ENCODE results near the gene DGCR6L.
A peak's percentile ranks its signal among the peaks of the same experiment; 100 is the strongest.
"Not testable (repeated sequence)": the region's sequence is repeated elsewhere in the genome, so short reads cannot be mapped to it uniquely, and the experiment has no call there.

The DGCR6L gene

DNA sequence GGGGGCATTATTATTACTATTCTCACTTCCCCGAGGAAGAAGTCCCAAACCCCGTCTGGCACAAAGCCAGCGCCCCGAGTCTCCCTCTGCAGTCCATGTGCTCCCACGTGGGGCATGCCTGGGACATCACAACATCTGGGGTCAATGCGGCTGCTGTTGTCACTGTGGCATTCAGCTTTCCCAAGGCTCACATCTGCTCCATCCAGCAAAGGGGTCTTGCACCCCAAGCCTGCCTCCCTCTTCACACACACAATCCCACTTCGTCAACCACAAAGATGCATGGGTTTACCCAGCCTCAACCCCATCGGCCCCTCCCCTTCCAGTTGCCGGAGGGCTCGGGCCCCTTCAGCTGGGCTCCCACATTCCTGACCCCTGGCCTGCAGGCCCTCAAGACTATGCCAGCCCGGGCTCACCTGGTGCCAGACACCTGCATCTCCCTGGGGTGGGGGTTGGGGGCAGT lies 28.2 kb downstream of the DGCR6L start:
- no peak for DNase-seq (ENCODE audit: low spot score)

DNA sequence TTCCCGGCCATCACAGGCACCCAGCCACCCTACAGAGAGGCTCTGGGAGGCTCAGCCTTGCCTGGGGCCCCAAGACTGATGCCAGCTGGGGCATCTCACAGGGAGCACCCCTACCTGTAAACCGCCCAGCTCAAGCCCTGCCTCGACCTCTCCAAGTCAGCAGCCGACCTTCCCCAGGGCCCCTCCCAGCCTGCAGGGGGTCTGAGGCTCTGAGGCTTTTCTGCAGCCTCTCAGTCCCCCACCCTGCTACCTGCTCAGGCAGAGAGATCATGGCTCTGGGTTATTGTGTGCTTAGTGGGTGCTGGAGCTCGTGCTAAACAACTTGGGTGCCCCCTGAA lies 28.6 kb downstream of the DGCR6L start:
- DNase-seq (ENCODE audit: low spot score), result no peak

DNA sequence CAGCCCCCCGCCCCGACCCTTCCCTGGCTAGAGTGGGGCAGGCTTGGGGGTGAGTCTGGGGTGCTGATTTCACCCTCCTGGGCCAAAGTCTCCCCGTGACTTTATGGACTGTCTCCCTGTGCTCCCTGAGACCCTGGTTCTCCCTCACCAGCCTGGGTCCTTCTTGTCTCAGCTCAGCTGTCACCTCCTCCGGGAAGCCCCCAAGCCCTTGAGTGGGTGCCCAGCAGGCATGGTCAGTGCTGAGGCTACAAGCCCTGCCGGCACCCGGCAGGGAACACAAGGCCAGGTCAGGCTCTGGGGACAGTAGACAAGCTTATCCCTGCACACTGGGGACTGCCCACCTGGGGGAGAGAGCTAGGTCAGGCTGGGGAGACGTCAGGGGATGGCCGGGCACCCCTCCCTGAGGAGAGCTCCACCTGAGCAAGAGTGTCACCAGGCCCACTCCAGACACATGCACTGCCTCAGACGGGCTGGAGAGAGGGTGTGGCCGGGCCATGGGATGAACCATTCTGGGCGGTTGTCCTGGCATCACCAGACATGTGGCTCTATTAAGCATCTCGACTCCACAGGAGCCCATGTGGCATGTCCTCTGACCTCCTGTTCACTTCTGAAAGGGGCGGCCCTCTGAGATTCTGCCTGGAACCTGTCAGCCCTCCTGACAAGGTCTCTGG lies 29.1 kb downstream of the DGCR6L start:
- DNase-seq (ENCODE audit: low spot score), result no peak

DNA sequence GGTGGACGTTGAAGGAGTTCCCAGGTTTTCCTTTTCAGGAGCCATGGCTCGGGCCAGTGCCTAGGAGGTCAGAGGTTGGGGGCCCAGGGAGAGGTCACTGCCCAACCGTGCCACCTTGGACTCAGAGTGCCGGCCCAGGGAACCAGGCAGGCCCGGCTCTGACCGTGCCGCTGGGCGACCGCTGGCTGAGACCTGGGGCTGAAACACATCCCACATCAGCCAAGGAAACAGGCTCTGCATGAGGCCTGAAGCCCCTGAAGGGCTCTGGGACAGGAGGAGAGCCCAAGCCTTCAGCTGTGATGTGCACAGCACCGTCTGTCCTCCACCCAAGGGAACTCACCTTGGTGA lies 29.8 kb downstream of the DGCR6L start:
- DNase-seq (ENCODE audit: low spot score), result no peak

DNA sequence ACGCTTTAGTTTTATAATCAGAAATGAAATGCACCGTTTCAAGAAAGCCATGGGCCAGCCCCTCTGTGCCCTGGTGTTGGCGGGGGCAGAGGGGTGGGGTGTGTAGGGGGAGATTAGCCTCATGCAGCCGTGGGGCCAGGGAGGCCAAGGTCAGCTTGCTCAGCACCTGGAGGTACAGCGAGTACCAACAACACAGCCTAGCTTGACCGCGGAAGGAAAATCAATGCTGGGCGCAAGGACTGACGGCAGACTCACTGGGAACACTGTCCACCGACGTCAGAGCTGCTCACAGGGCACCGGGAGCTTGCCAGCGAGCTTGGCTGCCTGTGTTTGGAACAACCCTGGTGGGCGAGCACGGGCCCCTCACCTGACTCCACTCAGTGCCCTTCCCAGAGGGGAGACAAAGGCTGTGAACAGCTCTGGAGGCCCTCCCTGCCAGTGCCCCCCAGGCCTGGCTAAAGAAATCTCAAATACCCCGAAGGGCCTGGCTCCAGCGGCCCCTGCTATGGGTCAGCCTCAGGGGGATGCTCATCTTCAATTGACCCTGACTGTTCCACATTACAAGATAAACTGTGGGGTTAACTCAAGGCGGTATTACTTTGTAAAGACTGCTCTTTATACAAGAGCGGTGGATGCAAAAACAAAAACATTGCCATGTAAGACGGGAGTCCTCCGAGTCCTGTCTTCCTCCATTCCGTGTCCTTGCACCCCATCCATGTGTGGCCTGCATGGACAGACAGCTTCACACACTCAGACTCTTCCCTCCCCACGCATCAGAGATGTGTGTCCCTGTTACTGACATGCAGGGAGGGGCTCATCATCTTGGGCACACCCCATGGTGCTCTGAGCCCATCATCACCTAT lies 30.4 kb downstream of the DGCR6L start:
- DNase-seq (ENCODE audit: low spot score), result not testable (repeated sequence)

DNA sequence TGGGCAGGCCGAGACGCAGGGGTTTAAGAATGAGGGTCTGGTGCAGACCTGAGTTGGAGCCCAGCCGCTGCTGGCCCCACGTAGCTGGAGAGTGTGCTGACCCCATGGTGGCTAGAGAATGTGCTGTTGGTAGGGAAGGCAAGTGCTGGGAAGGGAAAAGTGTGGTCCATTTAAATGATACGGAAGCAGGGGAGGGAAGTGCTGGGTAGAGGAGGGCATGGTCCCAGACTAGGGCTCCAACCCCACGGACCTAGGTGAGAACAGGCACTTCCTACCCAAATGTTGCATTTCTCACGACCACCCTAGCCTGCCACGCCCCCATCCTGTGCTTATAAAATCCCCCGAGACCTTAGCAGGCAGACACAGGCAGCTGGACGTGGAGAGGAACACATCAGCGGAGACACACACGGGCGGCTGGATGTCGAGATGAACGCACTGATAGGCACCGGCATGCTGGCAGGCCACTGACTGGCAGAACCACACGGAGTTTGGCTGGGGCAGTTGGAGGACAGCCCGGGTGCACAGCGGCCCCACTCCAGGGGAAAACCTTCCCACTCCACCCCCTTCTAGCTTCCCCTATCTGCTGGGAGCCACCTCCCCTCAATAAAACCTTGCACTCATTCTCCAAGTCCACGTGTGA lies 33.0 kb downstream of the DGCR6L start:
- DNase-seq (ENCODE audit: low spot score), result not testable (repeated sequence)

DNA sequence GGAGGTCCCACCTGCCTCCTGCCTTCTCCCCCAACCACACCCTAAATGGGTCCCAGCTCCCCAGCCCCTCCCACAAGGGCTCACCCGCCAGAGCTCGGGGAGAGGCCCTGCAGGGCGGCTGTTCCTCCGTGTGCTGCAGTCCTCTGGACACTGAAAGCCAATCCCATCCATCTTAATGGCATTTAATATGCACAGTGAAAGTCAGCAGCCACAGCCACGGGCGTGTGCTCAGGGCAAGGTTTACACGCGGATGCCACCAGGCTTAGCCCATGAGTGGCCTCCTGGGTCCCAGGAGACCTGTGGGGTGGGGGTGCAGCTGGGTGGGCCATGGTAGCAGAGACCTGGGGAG lies 33.6 kb downstream of the DGCR6L start:
- DNase-seq (ENCODE audit: low spot score), result not testable (repeated sequence)

DNA sequence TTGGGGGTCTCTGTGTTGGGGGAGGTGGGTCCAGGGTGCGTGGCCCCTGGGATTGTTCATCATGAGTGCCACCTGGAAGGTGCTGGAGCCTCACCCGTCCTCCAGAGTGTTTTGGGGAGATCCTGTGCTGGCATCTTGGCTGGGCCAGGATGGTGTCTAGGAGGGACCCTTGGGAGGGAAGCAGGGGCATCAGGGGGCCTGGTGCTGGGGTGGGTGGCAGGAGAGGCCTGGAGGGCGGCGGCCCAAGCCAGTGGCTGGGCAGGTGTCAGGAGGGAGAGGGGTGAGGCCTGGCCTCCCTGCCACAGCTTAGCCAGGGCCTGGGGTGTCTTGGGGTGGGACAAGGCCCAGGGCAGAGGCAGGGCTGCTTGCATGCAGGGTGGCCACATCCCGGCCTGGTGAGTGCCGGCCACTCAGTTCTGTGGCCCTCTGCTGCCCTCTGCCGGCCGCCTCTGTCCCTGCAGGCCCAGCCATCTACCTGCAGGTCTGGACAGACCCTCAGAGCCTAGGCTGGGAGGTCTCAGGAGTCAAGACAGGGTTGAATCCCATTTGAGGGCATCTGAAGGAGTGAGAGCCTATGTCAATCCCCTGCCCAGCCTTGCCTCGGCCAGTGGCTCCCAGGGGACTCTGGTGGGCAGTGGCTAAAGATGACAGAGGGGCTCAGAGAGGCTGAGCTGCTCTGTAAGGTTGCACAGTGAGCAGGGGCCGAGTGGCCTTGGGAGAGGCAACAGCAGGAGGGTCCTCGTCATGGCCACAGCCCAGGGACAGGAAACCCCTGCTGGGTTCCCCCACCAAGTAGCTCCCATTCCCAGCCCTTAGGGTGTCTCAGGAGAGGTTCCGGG lies 34.2 kb downstream of the DGCR6L start:
- DNase-seq (ENCODE audit: low spot score), result peak; percentile 76

DNA sequence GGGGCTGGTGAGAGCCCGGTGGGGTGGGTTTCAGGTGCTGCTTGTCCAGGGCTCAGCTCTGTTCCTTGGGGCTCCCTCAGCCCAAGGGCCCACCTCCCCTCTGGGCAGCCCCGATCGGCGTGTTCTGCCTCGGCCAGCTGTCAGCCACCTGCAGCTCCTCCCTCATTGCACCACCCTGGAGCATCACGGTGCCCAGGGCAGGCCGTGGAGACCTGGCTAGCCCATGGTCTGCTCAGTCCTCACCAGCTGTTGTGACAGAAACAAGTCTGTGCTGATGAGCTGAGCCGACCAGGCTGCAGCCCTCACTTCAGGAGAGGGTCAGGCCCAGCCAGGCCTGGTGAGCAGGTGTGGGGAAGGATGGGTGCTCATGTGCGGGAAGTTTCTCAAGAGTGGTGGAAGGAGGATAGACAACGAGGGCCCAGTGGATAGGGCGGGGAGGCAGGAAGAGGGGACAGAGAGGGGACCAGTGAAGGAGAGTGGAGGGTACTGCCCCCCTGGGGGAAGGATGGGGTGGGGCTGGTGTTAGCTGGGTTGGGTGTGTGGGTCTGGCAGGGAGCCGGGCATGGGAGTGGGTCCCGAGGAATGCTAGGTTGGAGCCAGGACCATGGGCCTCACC lies 35.3 kb downstream of the DGCR6L start:
- DNase-seq (ENCODE audit: low spot score), result no peak

DNA sequence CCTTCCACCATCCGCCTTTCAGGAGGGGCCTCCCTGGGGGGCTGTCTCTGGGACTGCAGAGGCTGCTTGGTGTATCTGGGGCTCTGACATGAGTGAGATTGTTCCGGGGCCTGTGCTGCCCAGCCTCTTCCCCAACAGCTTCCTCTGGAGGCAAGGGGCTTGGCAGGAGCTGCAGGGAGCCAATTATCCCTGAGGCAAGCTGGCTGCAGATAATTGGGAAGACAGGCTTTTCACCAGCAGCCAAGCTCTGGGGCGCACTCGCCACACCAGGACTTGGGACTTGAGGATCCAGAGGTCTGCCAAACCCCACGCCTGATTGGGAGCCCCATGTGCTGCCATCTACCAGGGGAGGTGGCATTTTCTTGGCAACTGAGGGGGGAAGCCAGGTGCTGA lies 36.2 kb downstream of the DGCR6L start:
- no peak for DNase-seq (ENCODE audit: low spot score)

DNA sequence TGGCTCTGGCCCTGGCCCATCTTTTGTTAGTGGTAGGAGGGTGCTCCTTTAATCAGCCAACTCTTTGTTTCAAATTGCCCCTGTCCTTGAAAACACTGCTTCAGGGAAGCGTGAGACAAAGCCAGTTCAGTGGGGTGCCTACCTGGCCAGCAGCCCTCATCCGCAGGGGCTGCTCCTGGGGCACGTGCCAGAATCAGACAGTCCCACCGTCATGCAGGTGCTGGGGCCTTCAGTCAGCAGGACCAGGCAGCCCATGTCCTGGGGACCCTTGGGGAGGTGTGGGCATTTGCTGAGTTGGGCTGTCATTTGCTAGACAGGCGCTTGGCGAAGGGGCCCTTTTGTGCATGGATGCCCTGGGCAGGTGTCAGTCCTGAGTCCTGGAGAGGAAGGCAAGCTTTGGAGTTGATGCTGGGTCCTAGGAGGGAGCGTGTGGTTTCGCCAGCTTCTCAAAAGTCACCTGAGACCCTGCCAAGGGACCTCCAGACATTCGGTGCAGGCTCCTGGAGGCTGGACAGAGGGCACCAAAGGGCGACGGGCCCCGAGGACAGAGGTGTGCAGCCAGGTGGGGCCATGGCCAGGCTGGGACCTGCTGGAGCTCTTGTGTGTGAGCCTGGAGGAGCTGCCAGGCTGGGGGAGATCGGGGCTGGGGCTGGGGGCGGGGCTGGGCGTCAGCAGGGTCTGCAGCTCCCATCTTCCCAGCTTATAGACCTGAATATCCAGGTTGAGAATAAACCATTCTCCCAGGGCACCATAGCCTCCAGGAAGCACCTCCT lies 36.8 kb downstream of the DGCR6L start:
- no peak for DNase-seq (ENCODE audit: low spot score)

DNA sequence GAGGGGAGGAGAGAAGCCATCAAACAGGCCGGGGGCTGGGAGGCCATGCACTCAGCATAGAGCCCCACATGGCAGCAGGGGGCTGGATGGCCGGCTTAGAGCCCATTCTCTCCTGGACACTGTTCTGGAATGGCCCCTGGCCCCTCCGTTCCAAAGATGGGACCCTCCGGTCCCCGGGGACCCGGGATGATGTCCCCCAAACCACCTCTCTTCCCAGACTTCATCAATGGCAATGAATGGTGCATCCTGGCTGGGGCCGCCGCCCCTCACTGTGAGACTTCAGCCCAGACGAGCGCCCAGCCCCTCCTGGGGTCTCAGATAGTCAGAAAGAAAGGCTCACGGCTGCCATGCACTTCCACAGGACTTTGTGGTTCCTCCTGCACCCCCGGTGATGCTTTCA lies 38.0 kb downstream of the DGCR6L start:
- DNase-seq (ENCODE audit: low spot score), result no peak

DNA sequence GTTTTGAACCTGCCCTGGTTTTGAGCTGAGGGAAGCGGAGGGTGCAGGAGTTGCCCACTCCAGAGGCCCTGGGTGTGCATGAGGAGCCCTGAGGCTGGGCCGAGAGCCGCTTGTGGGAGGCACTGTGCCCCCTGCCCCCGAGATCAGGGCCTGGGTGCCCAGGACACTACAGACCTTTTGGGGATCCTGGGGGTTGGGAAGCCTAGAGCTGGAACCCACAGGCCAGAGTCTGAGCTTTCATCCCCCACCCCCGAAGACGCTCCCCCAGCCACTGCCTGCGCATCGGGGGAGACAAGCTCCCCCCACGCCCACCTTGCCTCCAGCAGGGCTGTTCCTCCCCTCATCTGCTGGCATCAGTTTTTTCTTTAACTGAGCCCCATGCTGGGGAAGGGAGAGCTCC lies 38.4 kb downstream of the DGCR6L start:
- DNase-seq (ENCODE audit: low spot score), result not testable (repeated sequence)

DNA sequence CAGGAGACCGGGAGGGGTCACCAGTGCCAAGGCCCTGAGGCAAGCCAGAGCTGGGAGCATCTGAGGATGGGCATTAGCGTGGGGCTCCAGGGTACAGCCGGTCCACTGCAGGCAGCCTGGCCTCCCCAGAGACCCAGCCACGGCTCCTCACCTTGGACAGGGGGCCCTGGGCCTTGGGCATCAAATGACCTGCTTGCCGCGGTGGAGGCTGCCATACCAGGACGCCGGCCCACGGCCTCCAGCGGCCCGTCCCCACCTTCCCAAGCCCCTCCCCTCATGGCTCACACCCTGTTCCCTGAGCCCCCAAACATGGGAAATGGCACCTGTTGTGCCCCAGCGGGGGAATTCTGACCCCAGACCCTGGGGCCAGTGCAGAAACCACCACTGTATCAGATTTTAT lies 39.0 kb downstream of the DGCR6L start:
- DNase-seq (ENCODE audit: low spot score), result no peak

DNA sequence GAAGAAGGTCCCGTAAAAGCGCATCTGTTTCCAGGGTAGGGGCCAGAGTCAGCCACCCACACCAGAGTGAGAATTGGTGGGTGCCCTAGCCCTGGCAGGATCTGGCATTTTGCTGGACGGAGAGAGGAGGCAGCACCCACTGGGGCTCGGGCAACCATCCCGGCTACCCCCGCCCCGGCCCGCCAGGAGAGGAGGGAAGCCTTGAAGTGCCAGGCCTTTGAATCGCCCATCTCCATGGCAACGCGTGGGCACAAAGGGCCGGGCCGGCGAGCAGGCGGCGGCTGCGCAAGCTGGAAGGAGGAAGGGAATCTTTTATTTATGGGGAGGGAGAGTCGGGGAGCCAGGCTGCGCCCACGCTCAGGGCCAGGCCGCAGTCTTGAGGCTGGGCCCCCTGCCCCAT lies 39.7 kb downstream of the DGCR6L start:
- DNase-seq (ENCODE audit: low spot score), result not testable (repeated sequence)

DNA sequence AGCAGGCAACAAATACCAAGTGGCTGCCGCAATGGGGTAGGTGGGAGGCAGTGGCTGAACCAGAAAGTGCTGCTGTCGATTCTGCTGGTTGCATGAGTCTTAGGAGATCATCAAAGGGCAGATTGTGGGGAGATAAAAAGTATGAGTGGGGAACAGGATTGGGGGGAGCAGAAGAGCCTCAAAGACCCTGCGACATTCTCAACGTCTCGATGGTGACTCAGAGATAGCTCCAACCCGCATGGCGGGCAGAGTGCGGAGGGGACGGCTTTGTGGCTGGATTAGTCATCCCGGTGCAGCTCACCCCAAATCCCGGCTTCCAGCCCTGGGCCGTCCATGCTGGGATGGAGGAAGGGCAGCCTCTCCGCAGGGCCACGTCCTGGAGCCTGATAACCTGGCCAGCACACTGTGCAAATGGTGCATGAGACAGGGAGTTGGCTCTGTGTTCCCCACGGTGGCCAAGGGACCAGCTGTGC lies 40.2 kb downstream of the DGCR6L start:
- DNase-seq (ENCODE audit: low spot score), result no peak

DNA sequence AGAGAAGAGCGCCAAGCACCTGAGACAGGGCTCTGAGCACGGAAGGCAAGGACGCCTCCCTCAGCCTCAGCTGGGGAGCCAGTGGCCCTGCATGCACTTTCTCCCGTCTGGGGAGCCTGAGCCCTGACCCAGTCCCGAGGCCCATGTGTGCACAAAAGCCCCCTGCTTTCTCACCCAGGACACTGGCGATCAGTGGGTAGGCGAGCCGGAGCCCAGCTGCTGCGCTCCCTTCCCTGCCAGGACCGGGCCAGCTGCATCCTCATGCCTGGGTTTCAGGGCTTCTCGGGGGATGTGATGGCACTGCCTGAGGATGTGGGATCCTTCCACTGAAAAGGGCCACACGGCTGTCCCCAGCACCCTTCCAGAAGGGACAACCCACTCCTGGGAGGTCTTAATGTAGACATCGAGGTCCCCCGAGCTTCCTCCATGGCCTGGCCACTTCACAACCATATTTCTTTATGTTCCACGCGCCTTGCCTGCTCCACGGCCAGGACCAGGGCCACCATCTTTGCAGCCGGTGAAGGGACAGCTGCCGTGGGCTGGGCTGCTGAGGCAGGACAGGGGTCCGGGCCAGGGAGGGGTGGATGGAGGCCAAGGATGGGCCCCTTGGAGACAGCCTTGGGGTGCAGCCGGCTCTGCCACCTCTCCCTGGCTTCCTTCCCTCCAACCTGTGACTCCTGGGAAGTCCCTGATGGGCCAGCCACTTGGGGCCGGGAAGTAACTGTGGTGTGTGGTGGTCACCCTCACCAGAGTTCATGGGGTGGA lies 41.0 kb downstream of the DGCR6L start:
- not testable (repeated sequence) for DNase-seq (ENCODE audit: low spot score)

DNA sequence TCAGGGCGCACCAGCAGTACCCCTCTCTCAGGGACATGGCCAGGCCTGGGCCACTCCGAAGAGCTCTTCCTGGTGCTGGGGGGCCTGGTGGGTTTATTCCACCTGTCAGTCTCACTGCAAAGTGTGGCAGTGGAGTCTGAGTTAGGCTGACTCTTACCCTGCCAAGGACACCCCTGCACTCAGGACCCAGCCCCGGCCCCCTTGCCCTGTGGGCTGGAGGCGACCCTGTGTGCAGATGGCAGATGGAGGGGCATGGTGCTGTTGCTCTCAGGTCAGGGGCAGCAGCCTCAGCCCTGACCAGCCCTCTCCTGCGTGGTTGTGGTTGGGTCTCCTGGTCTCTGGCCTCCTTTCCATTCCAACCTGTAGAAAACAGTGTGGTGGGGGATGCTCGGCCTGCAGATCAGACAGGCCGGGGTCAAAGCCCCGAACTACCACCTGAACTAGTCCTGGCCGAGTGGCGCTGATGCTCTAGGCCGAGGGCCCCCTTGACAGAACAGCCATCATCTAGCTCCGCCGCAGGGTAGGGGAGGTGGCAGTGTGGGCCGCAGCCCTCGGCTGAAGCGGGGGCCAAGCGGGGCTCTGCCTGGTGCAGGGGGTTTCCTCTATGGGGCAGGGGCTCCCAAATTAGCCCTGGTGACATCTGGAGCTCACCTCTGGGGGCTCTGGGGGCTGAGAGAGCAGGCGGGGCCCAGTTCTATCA lies 41.8 kb downstream of the DGCR6L start:
- DNase-seq (ENCODE audit: low spot score), result not testable (repeated sequence)

DNA sequence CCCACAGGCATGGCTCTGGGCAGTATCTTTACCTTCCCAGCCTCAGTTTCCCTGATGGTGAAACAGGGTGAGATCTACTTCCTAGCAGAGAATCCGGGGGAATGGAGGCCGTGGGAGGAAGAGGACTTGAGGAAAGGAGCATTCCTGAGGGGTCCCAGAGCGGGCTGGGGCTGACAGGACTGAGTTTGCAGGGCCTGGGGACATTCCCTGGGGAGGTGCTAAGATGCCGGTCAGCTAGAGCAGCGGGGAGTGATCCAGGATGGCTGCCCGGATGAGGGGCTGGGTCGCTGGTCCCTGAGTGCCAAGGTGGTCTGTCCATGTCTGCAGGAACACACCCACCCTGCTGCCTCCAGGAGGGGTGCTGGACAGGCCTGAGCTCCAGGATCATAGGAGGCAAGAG lies 43.4 kb downstream of the DGCR6L start:
- DNase-seq (ENCODE audit: low spot score), result no peak

DNA sequence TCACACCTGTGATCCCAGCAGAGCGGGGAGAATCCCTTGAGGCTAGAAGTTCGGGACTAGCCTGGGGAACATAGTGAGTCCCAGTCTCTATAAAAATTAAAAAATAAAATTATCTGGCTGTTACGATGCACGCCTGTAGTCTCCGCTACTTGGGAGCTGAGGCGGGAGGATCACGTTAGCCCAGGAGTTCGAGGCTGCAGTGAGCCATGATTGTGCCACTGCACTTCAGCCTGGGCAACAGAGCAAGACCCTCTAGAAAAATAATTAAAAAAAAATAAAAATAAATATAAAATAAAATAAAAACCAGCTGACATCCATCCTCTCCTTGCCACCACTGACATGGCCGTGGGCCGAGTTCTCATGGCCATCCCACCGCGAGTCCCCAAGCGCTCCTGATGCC lies 44.0 kb downstream of the DGCR6L start:
- no peak for DNase-seq (ENCODE audit: low spot score)

All from AG20443 (cell line).